Breast epithelium (tissue), 4 donors: ENCODE data around the gene COX14. TPM values are rescaled to one million over a fixed set of nuclear protein-coding genes. Genes with fewer than 3 reads are reported as not detected.
"Not testable (repeated sequence)": the region's sequence is repeated elsewhere in the genome, so short reads cannot be mapped to it uniquely, and the experiment has no call there.

ENCODE experiments used
- DNase-seq, 2 donors: peaks; one replicate each; pipeline ENCODE4 v3.0.0-alpha.2; 2019; ENCODE audit warnings: low spot score in 2 of 2
- H3K27ac ChIP-seq, 2 donors: fragments of 200-600 bp; sonication (generic) in 1 of 2; one replicate each; pipeline ENCODE4 v1.5.1; 2016 to 2019; ENCODE audit warnings: mild to moderate bottlenecking in 1 of 2
- H3K27me3 ChIP-seq, 2 donors: fragments of 200-600 bp; sonication (generic) in 1 of 2; one replicate each; pipeline versions ENCODE4 v1.5.1 to v1.6.0; 2017 to 2019; ENCODE audit warnings: control low read depth in 1 of 2, mild to moderate bottlenecking in 1 of 2
- H3K36me3 ChIP-seq: fragments of 200-600 bp; one replicate; pipeline ENCODE4 v1.5.1; 2019
- H3K4me1 ChIP-seq, 2 donors: fragments of 200-600 bp; sonication (generic); one replicate each; pipeline ENCODE4 v1.5.1; 2016 to 2019; ENCODE audit warnings: control low read depth in 1 of 2
- H3K4me3 ChIP-seq, 3 donors: fragments of 200-600 bp; sonication (generic); 1 replicate in 2 of 3; 2 replicates in 1 of 3; pipeline ENCODE4 v1.5.1; 2016 to 2019; ENCODE audit warnings: mild to moderate bottlenecking in 3 of 3, moderate library complexity in 2 of 3
- H3K9me3 ChIP-seq, 2 donors: fragments of 200-600 bp; sonication (generic) in 1 of 2; one replicate each; pipeline ENCODE4 v1.5.1; 2016 to 2019; ENCODE audit warnings: control low read depth in 1 of 2
- CTCF ChIP-seq, 3 donors: fragments of 450-650 bp; IDR thresholded peaks; one replicate each; pipeline ENCODE4 v1.5.1; 2016 to 2017; ENCODE audit warnings: antibody characterized with exemption in 3 of 3, mild to moderate bottlenecking in 3 of 3, moderate library complexity in 3 of 3
- POLR2A ChIP-seq: fragments of 450-650 bp; IDR thresholded peaks from one replicate; pipeline ENCODE4 v1.6.1; 2016; ENCODE audit warnings: antibody characterized with exemption, mild to moderate bottlenecking, moderate library complexity
- POLR2AphosphoS5 ChIP-seq, 3 donors: sonication (generic); formaldehyde crosslinking; IDR thresholded peaks; one replicate each; pipeline ENCODE4 v1.6.1; 2017; ENCODE audit warnings: antibody characterized with exemption in 3 of 3
- intact Hi-C: fragments of 100-400 bp; cut with DNase I; formaldehyde crosslinking; loops from one replicate; pipeline ENCODE4 v1.15.1; 2023; ENCODE audit warnings: low total_unique reads
- total RNA-seq, 3 donors: library from RNA; depleted of rRNA; stranded (reverse); fragments of >200 nt; gene quantifications; one replicate each; pipeline ENCODE4 v1.1.0, GENCODE V29; 2016

Gene COX14
- total RNA-seq, 3 donors from 2014 or later: 66.7 to 139 (median 95.4) TPM

- intact Hi-C loops: loop anchor here (10.0 kb wide), 1 partner anchor 94 kb away; no protein-coding TSS in a partner anchor
- peak overlapping the region in 1 of 2 donors; percentile 4 for H3K27ac ChIP-seq
- H3K9me3 ChIP-seq: no peaks in the 10 kb centered on the region
- DNase-seq: no peak
- H3K4me3 ChIP-seq: peak overlapping the region in 2 of 3 donors; percentile 33 to 58
- H3K27me3 ChIP-seq: no peaks in the 10 kb centered on the region
- TF ChIP-seq POLR2A: no peak
- TF ChIP-seq CTCF (IDR thresholded peaks at IDR 0.05): no peak
- no peak for TF ChIP-seq POLR2AphosphoS5 (IDR thresholded peaks at IDR 0.05)
- H3K36me3 ChIP-seq: no peaks in the 10 kb centered on the region
- H3K4me1 ChIP-seq: no peaks in the 10 kb centered on the region
Measured at GRCh38 chr12:50081096-50081808, 30.8 kb upstream of the COX14 start.

GRCh38 chr12:50082644-50083043, 29.4 kb upstream of the COX14 start:
- TF ChIP-seq POLR2A: no peak
- TF ChIP-seq CTCF (IDR thresholded peaks at IDR 0.05): no peak
- no peak for TF ChIP-seq POLR2AphosphoS5 (IDR thresholded peaks at IDR 0.05)
- no peaks in the 10 kb centered on the region for H3K9me3 ChIP-seq
- intact Hi-C loops: loop anchor here (10.0 kb wide), 1 partner anchor 92 kb away; no protein-coding TSS in a partner anchor
- no peak overlapping the region for H3K4me3 ChIP-seq
- H3K27me3 ChIP-seq: no peaks in the 10 kb centered on the region
- H3K36me3 ChIP-seq: no peaks in the 10 kb centered on the region
- no peak for DNase-seq
- H3K27ac ChIP-seq: peak overlapping the region in 1 of 2 donors; percentile 12
- H3K4me1 ChIP-seq: no peaks in the 10 kb centered on the region

GRCh38 chr12:50083301-50083700, 28.7 kb upstream of the COX14 start:
- no peaks in the 10 kb centered on the region for H3K27me3 ChIP-seq
- H3K36me3 ChIP-seq: no peaks in the 10 kb centered on the region
- DNase-seq: no peak
- H3K27ac ChIP-seq: peak overlapping the region in 1 of 2 donors; percentile 12
- no peak for TF ChIP-seq POLR2A
- TF ChIP-seq CTCF (IDR thresholded peaks at IDR 0.05): no peak
- no peaks in the 10 kb centered on the region for H3K4me1 ChIP-seq
- H3K4me3 ChIP-seq: no peak overlapping the region
- intact Hi-C loops: loop anchor here (10.0 kb wide), 1 partner anchor 92 kb away; no protein-coding TSS in a partner anchor
- no peaks in the 10 kb centered on the region for H3K9me3 ChIP-seq

GRCh38 chr12:50084409-50084774, 27.6 kb upstream of the COX14 start:
- H3K27me3 ChIP-seq, H3K36me3 ChIP-seq, H3K9me3 ChIP-seq, H3K4me1 ChIP-seq, DNase-seq: not testable (repeated sequence)
- Histone ChIP-seq H3K27ac (peak overlapping the region; percentile 96 to 98), H3K4me3 (peak overlapping the region; percentile 87 to 96 (median 88))
- intact Hi-C loops: loop anchor here (10.0 kb wide), 1 partner anchor 90 kb away; no protein-coding TSS in a partner anchor

- Histone ChIP-seq H3K27me3 (no peaks in the 10 kb centered on the region), H3K9me3 (no peaks in the 10 kb centered on the region), H3K4me3 (peak within 1 kb of the TSS; percentile 87 to 96 (median 88)), H3K36me3 (no peaks in the 10 kb centered on the region), H3K4me1 (no peaks in the 10 kb centered on the region), H3K27ac (peak within 1 kb of the TSS; percentile 96 to 98)
- DNase-seq: peak; percentile 87 to 88
- intact Hi-C loops: loop anchor here (10.0 kb wide), 1 partner anchor 90 kb away; no protein-coding TSS in a partner anchor
- TF ChIP-seq CTCF (IDR thresholded peaks at IDR 0.05) (no peak), POLR2AphosphoS5 (IDR thresholded peaks at IDR 0.05) (peak in 2 of 3 donors; percentile 10 to 16)
Measured at GRCh38 chr12:50084775-50085614, 27.0 kb upstream of the COX14 start, which contains the start of gene SMARCD1. TSS of gene SMARCD1 (plus strand) at chr12:50085342. CDS start at chr12:50085370, 28 bp downstream.
